ENCODE results near the gene ARF6. TPM values are rescaled to one million over a fixed set of nuclear protein-coding genes. Genes with fewer than 3 reads are reported as not detected.

The ARF6 gene
- 103 and 113 TPM in 2 replicates for total RNA-seq

DNA sequence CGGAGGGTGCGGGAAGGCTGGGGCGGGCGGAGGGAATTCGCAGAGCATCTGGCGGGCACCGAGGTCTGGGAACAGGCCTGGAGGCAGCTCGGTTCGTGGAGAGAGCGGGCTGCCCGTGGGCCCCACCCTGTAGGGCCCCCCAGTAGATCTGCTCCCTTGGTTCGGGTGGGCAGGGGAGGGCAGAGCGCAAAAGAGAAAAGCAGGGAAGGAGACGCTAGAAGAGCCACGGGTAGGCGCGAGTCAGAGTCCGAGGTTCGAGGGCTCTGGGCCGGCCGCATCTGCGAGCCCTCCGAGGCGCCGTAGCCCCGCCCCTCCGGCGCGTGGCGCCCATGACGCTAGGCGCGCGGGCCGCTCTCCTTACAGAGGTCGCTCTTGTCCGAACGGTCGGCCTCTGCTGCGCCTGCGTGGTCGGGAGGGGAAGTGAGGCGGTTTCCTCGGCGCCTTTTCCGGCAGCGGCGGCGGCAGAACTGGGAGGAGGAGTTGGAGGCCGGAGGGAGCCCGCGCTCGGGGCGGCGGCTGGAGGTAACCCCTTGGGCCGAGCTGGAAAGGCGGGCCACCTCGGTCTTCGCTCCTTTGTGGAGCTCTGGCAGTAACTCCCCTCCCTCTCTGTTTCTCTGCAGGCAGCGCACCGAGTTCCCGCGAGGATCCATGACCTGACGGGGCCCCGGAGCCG lies at the start of gene ARF6:
Gene ARF6 (plus strand): TSS at position 447 of the 673 bp plus-strand sequence. CDS start 655 bp downstream, outside the sequence.
- peak; percentile 85 for DNase-seq (ENCODE audit: low read depth)

- DNase-seq (ENCODE audit: low read depth) = no peak
These were observed 43.6 kb upstream of the ARF6 start for GRCh38 chr14:49849213-49849847.

- DNase-seq (ENCODE audit: low read depth) = no peak
These were observed 41.1 kb upstream of the ARF6 start for GRCh38 chr14:49851813-49852212.

- DNase-seq (ENCODE audit: low read depth) = peak; percentile 80
These were observed 40.4 kb upstream of the ARF6 start, which contains the start of gene NEMF for GRCh38 chr14:49852301-49853157. Gene NEMF, minus strand, starts transcription at chr14:49852788. Its CDS starts 35 bp downstream, at chr14:49852753.

GRCh38 chr14:49853158-49853477 lies 39.8 kb upstream of the ARF6 start:
- DNase-seq (ENCODE audit: low read depth) = no peak

DNA sequence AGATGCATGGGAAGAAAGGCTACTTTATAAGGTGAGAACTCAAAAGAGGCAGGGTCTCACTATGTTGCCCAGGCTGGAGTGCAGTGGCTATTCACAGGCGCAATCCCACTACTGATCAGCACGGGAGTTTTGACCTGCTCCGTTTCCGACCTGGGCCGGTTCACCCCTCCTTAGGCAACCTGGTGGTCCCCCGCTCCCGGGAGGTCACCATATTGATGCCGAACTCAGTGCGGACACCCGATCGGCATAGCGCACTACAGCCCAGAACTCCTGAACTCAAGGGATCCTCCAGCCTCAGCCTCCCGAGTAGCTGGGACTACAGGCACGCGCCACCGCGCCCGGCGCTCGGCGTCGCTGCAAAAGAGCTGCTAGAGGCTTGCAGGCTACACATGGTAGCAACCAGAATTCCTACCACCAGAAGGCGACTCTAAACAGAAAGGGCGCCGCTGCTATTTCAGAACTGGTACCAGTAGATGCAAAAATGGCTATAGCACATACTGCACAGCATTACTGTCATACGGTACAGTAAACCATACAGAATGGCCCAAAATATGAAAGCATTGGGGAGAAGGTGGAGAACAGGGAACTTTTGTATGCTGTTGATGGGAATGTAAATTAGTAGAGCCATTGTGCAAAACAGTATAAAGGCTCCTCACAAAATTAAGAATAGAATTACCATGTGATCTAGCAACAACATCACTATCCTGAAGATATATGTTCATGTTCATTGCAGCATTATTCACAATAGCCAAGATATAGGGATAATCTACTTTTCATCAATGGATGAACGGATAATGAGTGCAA lies 39.1 kb upstream of the ARF6 start:
- DNase-seq (ENCODE audit: low read depth) = peak; percentile 79

DNA sequence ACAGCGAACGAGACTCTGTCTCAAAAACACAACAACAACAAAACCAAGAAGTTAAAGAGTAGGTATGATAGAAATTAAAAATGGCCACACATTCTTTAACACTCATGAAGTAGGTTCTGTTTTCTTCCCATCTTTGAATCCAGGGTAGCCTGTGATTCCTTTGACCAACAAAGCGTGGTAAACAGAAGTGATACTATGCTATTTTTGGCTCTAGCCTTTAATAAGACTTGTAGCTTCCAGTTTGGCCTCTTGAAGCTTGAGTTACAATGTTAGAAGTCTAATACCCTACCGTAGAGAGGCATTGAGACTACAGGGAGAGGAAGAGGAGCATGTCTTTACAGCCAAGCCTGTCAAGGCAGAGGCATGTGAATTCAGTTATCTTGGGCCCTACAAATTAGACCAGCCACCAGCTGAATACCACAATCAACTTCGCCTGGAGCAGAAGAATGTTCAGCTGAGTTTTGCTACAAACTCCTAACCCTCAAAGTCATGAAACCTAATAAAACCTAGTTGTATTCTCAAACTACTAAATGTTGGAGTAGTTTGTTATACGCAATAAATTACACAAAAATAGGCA lies 35.4 kb upstream of the ARF6 start:
- no peak for DNase-seq (ENCODE audit: low read depth)

DNA sequence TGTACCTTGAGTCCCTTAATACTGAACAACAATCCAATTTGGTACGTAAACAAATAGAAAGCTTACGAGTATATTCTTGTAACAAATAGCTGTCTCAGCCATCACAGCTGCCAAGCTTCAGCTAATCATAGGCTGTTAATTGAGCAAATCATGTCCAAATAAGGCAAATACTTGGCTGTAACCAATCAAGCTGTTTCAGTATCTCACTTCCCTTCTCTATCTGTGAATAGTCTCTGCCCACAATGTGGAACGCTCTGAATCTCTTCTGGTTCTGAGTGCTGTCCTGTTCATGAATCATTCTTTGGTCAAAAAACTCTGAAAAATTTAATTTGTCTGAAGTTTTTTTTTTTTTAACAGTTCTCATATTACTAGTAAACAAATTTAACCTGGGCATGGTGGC lies 34.5 kb upstream of the ARF6 start:
- DNase-seq (ENCODE audit: low read depth) = no peak

DNA sequence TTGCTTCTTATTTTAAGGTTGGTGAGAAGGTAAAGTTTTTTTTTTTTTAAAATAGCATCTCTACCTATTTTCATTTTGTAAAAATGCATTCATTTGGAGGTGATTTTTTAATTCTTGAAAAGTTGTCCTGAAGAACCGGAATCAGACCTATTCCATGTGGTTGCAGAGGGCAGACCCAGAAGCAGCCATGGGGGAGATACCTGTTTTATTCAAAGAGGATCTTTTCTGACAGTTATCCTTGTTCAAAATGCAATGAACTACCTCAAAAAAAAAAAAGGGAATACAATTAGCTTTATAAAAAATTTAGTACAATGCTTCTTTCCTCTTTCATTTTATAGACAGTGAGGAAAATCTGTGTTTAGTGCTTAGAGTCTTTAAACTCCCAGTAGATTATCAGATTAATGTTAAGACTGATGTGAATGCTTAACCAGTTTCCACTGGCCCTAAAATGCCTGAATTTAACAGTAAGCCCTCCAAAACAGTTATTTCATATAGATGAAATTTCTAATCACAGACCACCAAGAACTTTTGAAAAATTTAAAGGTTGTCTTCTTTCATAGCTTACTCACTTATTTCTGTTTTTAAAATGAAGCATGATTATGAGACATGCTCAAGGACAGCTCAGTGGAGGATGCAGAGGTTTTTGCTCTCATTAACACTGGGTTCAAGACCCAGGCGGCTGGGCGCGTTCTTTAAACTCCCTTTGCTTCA lies 31.7 kb upstream of the ARF6 start:
- DNase-seq (ENCODE audit: low read depth) = no peak

DNA sequence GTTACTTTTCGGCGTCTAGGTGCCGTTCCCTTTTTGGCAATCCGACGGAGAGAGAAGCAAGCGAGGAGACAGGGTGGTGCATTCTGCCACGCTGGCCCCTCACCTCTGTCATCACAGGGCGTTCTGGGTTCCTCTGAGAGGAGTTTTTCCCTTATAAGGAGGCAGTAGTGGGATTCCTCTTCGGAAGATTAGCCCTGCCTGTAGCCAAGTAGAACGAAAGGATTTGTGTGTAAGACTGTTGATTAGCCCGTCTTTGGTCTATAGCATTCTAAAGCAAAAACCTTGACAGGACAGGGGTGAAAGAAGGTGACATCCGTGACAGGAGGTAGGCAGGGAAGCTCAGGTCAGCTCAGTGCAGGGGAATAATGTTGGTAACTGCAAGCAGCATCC lies 31.2 kb upstream of the ARF6 start:
- peak; percentile 82 for DNase-seq (ENCODE audit: low read depth)

DNA sequence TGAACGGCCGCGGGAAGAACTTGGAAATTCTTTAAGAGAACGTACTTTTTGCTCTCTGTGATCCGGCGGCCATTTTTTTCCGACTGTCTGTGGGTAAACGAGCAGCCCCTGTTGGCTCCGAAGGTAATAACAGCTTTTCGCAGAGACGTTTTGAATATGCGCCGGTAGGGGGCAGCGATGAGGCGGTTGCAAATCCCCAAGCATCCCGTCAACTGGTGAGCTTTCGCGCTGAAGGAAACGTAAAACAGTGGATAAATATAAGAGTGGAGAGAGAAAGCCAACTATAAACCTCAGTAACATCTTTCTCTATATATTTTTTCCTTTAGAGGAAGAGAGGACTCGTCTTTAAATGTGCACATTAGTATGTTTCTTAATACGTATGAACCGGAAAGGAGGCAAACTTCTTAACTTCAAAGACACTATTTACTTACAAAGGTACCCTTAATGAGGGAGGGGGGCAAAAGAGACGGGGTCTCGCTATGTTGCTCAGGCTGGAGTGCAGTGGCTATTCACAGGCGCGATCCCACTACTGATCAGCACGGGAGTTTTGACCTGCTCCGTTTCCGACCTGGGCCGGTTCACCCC lies 30.7 kb upstream of the ARF6 start:
- DNase-seq (ENCODE audit: low read depth) = peak; percentile 80

DNA sequence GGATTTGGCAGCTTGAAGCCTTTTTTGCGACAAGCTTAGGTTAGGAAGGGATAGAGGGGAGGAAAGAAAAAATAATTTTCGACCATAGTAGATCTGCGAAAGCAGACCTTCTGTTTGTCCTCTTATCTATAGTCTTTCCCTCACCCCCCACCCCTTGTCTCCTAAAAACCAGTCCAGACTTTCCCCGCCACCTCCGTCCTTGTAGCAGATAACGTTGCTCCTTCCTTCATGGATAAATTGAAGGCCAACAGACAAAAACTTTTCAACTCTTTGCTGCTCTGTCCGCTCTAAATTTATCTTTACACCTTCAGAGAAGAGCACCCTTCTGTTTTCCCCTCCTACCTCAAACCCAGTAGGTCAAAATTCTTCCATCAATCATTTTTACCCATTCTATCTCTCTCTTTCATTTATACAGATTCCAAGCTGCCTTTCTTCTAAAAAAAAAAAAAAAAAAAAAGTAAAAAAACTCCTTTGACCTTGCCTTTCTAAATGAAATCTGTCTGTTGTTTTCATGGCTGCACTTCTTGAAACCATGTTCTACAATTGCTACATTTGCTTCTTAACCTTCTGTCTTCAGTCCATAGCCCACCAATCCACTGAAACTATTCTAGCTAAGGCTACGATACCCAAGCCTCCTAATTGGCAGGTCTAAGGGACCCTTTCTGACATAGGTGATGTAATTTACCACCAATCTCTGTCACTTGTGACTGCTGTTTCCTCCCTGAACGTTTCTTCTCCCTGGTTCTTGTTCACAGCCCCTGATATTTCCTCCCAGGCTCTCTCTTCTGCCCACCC lies 29.2 kb upstream of the ARF6 start:
- DNase-seq (ENCODE audit: low read depth) = no peak

- DNase-seq (ENCODE audit: low read depth) = no peak
These were observed 27.4 kb upstream of the ARF6 start for GRCh38 chr14:49865431-49865859.

- peak; percentile 83 for DNase-seq (ENCODE audit: low read depth)
These were observed 24.8 kb upstream of the ARF6 start for GRCh38 chr14:49867831-49868719.

GRCh38 chr14:49868720-49869114 lies 24.2 kb upstream of the ARF6 start:
- no peak for DNase-seq (ENCODE audit: low read depth)

DNA sequence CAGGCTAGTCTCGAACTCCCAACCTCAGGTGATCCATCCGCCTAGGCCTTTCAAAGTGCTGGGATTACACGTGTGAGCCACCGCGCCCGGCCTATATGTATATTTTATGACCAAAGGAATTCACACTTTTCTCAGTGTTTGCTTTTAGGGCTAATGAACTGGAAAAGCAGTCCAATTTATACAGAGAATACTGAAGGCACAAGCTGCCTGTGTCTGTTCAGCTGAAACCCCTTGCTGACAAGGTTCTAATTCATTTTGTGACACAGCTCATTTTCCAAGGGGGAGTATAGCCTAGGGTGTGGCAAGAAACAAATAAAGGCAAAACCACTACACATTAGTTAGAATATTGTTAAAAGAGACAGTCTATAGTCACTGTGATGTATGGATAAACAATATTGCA lies 22.0 kb upstream of the ARF6 start:
- DNase-seq (ENCODE audit: low read depth) = no peak

DNA sequence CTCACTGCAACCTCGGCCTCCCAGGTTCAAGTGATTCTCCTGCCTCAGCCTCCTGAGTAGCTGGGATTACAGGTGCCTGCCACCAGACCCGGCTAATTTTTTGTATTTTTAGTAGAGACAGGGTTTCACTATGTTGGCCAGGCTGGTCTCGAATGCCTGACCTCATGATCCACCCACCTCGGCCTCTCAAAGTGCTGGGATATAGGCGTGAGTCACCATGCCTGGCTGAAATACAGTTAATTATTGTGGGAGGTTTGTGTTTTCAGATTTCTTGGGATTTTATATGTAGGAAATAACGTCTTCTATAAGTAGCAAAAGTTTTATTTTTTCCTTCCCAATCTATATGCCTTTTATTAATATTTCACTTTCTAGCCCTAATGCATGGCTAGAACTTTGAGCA lies 19.3 kb upstream of the ARF6 start:
- DNase-seq (ENCODE audit: low read depth) = peak; percentile 74

DNA sequence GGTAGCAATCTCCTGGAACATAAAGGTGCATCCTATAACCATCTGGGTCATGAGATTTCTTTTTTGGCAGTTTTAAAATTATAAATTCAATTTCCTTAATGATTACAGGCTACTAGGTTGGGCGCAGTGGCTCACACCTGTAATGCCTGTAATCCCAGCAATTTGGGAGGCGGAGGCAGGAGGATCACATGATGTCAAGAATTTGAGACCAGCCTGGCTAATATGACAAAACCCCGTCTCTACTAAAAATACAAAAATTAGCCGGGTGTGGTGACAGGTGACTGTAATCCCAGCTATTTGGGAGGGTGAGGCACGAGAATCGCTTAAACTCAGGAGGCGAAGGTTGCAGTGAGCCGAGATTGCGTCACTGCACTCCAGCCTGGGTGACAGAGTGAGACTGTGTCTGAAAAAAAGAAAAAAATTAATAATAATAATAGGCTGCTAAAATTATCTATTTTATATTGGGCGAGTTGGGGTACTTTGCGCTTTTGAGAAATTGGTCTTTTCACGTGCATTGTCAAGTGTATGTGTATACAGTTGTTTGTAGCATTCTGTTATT lies 17.2 kb upstream of the ARF6 start:
- no peak for DNase-seq (ENCODE audit: low read depth)
